ENCODE results near the gene NSG1. TPM values are rescaled to one million over a fixed set of nuclear protein-coding genes. Genes with fewer than 3 reads are reported as not detected.
A peak's percentile ranks its signal among the peaks of the same experiment; 100 is the strongest.

Gene NSG1
- total RNA-seq, 1 donor from 2014 or later, result 2.9 TPM

GRCh38 chr4:4425696-4426095 is 38.8 kb downstream of the NSG1 start:
- Mint-ChIP-seq H3K4me3 (ENCODE audit: unreplicated experiment) (no peak overlapping the region), H3K27me3 (ENCODE audit: unreplicated experiment) (peaks cover 4% of the 10 kb centered on the region), H3K9me3 (ENCODE audit: unreplicated experiment) (no peaks in the 10 kb centered on the region), H3K27ac (ENCODE audit: unreplicated experiment) (no peak overlapping the region), H3K4me1 (ENCODE audit: unreplicated experiment) (peaks cover 11% of the 10 kb centered on the region), H3K36me3 (ENCODE audit: low read depth, unreplicated experiment) (peaks cover 19% of the 10 kb centered on the region)
- no peak for DNase-seq (ENCODE audit: low spot score)
- TF ChIP-seq CTCF (IDR thresholded peaks at IDR 0.05; ENCODE audit: unreplicated experiment), result no peak

- no peak overlapping the region for H3K4me3 Mint-ChIP-seq (ENCODE audit: unreplicated experiment)
- H3K36me3 Mint-ChIP-seq (ENCODE audit: low read depth, unreplicated experiment), result peaks cover 12% of the 10 kb centered on the region
- peaks cover 11% of the 10 kb centered on the region for H3K4me1 Mint-ChIP-seq (ENCODE audit: unreplicated experiment)
- no peak for DNase-seq (ENCODE audit: low spot score)
- H3K9me3 Mint-ChIP-seq (ENCODE audit: unreplicated experiment), result no peaks in the 10 kb centered on the region
- peaks cover 4% of the 10 kb centered on the region for H3K27me3 Mint-ChIP-seq (ENCODE audit: unreplicated experiment)
- peak overlapping the region; percentile 25 for H3K27ac Mint-ChIP-seq (ENCODE audit: unreplicated experiment)
- no peak for TF ChIP-seq CTCF (IDR thresholded peaks at IDR 0.05; ENCODE audit: unreplicated experiment)
Measured at GRCh38 chr4:4426511-4427120, 39.7 kb downstream of the NSG1 start.

- H3K9me3 Mint-ChIP-seq (ENCODE audit: unreplicated experiment), result no peaks in the 10 kb centered on the region
- peaks cover 4% of the 10 kb centered on the region for H3K27me3 Mint-ChIP-seq (ENCODE audit: unreplicated experiment)
- peaks cover 11% of the 10 kb centered on the region for H3K36me3 Mint-ChIP-seq (ENCODE audit: low read depth, unreplicated experiment)
- H3K27ac Mint-ChIP-seq (ENCODE audit: unreplicated experiment), result peak overlapping the region; percentile 25
- H3K4me3 Mint-ChIP-seq (ENCODE audit: unreplicated experiment), result no peak overlapping the region
- TF ChIP-seq CTCF (IDR thresholded peaks at IDR 0.05; ENCODE audit: unreplicated experiment), result no peak
- peaks cover 11% of the 10 kb centered on the region for H3K4me1 Mint-ChIP-seq (ENCODE audit: unreplicated experiment)
- peak; percentile 35 for DNase-seq (ENCODE audit: low spot score)
Measured at GRCh38 chr4:4427121-4427870, 40.4 kb downstream of the NSG1 start.

DNA sequence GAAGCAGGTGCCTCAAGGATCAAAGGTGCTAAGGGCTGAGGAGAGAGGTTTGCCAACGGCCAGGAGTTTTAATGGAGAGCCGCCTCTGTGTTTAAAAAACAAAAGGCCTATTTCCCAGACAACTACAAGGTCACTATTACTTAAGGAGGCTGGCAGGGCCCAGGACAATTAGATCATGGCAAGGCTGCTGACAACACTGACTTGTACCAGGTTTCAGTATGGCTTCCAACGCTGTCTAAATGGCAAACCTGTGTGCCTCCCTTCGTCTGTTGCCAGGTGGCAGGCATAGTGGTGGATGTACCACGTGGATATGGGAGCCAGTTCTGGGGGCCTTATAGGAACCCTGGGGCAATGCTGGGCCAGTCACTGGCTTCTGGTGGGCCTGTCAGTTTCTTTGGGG is 41.0 kb downstream of the NSG1 start:
- H3K4me3 Mint-ChIP-seq (ENCODE audit: unreplicated experiment), result no peak overlapping the region
- no peaks in the 10 kb centered on the region for H3K9me3 Mint-ChIP-seq (ENCODE audit: unreplicated experiment)
- TF ChIP-seq CTCF (IDR thresholded peaks at IDR 0.05; ENCODE audit: unreplicated experiment), result no peak

More for the DNA sequence above, 41.0 kb downstream of the NSG1 start:
- H3K36me3 Mint-ChIP-seq (ENCODE audit: low read depth, unreplicated experiment), result peaks cover 11% of the 10 kb centered on the region
- peaks cover 11% of the 10 kb centered on the region for H3K4me1 Mint-ChIP-seq (ENCODE audit: unreplicated experiment)
- H3K27ac Mint-ChIP-seq (ENCODE audit: unreplicated experiment), result no peak overlapping the region
- no peak for DNase-seq (ENCODE audit: low spot score)
- H3K27me3 Mint-ChIP-seq (ENCODE audit: unreplicated experiment), result peaks cover 4% of the 10 kb centered on the region
